Dedifferentiated amniotic fluid mesenchymal stem cell (primary cell): ENCODE data around the gene PDGFB.

Experiments
- DNase-seq: peaks from one replicate; pipeline ENCODE4 v3.0.0-alpha.2; 2016; ENCODE audit errors: extremely low spot score

PDGFB gene

GRCh38 chr22:39276440-39277141 is 31.8 kb upstream of the PDGFB start:
- DNase-seq: no peak

- DNase-seq: no peak
These were observed 31.1 kb upstream of the PDGFB start for GRCh38 chr22:39275814-39276439.

- DNase-seq: no peak
These were observed 29.4 kb upstream of the PDGFB start for GRCh38 chr22:39273950-39274887.

GRCh38 chr22:39270792-39271191 is 26.0 kb upstream of the PDGFB start:
- no peak for DNase-seq

GRCh38 chr22:39270280-39270679 is 25.5 kb upstream of the PDGFB start:
- no peak for DNase-seq

- no peak for DNase-seq
These were observed 24.5 kb upstream of the PDGFB start for GRCh38 chr22:39269095-39269790.

- DNase-seq: no peak
These were observed 23.9 kb upstream of the PDGFB start for GRCh38 chr22:39268645-39269044.

GRCh38 chr22:39267974-39268373 is 23.2 kb upstream of the PDGFB start:
- no peak for DNase-seq

GRCh38 chr22:39266398-39267030 is 21.7 kb upstream of the PDGFB start:
- DNase-seq: no peak

GRCh38 chr22:39265143-39265886 is 20.5 kb upstream of the PDGFB start:
- no peak for DNase-seq

GRCh38 chr22:39264349-39265038 is 19.7 kb upstream of the PDGFB start:
- DNase-seq: no peak

GRCh38 chr22:39263626-39264348 is 19.0 kb upstream of the PDGFB start:
- DNase-seq: no peak

GRCh38 chr22:39259666-39260065 is 14.9 kb upstream of the PDGFB start:
- no peak for DNase-seq

- no peak for DNase-seq
These were observed 13.2 kb upstream of the PDGFB start for GRCh38 chr22:39257901-39258475.

GRCh38 chr22:39256979-39257378 is 12.2 kb upstream of the PDGFB start:
- no peak for DNase-seq

GRCh38 chr22:39256186-39256552 is 11.4 kb upstream of the PDGFB start:
- no peak for DNase-seq

- DNase-seq: no peak
These were observed 10.8 kb upstream of the PDGFB start for GRCh38 chr22:39255449-39256185.

GRCh38 chr22:39254789-39255298 is 10.1 kb upstream of the PDGFB start:
- no peak for DNase-seq
